SK-N-MC (cell line): ENCODE measurements around the gene KRT37.

Source experiments
- EZH2 ChIP-seq: fragments of 200-600 bp; sonication (generic); IDR thresholded peaks from one replicate; pipeline ENCODE4 v1.6.1; 2017; ENCODE audit warnings: antibody characterized with exemption
- FOXP2 ChIP-seq: optimal IDR thresholded peaks from 2 replicates; pipeline ENCODE3; 2011; ENCODE audit warnings: mild to moderate bottlenecking, moderate library complexity; ENCODE audit not compliant: insufficient read depth; ENCODE audit errors: extremely low read length, control extremely low read depth
- POLR2AphosphoS5 ChIP-seq: IDR thresholded peaks from 2 replicates; pipeline ENCODE4 v1.6.1; 2012; ENCODE audit warnings: mild to moderate bottlenecking, low read depth, low read length, borderline replicate concordance

DNA sequence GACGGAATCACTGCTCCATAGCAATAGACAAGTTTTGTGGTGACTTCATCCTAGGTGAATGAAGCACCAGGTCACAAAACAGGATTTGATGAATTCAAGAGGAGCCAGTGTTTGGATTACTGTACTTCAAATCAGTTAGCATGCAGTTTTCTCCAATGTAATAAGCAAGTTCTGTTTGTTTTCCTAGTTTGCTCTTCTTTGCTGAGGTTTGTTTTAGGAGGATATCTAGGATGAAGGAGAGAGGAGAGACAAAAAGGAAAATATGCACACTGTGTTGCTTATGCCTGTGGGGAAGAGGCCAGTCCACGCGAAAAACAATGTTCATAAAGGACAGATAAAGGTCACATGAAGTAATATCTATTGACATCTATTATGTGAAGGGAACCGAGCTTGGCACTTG lies 9.0 kb downstream of the KRT37 start:
- no peak for TF ChIP-seq POLR2AphosphoS5
- TF ChIP-seq EZH2, result no peak
- TF ChIP-seq FOXP2, result no peak
